Nasal cavity respiratory epithelium epithelial cell of viscerocranial mucosa (primary cell): ENCODE data around the gene RAET1E. TPM values are rescaled to one million over a fixed set of nuclear protein-coding genes. Genes with fewer than 3 reads are reported as not detected.

Source experiments
- total RNA-seq: library from RNA; depleted of rRNA; stranded (reverse); fragments of >200 nt; gene quantifications from 2 replicates; pipeline ENCODE4 v1.2.3, GENCODE V29; 2014

The RAET1E gene, protein sequence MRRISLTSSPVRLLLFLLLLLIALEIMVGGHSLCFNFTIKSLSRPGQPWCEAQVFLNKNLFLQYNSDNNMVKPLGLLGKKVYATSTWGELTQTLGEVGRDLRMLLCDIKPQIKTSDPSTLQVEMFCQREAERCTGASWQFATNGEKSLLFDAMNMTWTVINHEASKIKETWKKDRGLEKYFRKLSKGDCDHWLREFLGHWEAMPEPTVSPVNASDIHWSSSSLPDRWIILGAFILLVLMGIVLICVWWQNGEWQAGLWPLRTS
- total RNA-seq, result 15.0 and 18.5 TPM in 2 replicates

DNA sequence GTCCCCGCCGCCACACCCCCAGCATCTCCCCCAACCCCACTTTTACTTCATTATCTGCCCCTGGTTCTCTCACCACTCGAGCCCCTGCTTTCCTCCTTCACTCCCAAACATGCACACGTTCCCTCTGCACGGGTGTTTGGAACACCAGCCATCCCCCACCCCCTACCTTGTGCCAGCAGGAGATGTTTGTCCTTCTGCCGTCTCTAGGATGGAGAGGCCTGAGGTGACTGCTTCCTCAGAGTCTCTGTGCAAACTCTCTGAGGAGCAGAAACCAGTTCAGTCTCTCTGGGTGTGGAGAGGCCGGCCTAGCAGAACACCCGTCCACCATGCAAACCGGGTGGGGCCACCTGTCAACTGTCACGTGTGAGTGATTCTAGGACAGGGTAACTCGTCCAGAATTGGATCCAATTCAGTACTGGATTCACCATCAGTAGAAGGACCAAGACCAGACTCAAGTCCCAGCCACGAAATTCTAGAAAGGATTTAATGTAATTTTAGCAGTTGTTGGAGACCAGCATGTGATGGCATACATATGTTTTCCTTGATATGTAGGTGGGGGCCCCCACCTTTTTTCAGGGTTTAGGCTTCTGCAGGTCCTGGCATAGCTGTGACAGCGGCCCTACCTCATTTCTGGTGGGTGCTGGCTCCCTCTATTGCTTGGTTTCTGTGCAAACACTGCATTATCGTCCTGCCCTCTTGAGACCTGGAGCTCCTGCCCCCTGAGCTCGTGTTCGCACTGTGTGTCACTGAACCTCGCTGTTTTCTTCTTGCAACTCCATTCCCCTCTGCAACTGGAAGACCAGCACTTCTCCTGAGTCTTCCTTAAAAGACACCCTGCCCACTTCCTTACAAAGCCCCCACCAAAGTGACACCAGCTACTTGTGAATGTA lies at the start of gene RAET1E:
RAET1E (minus strand) TSS at position 259 of the 890 bp plus-strand sequence. CDS start 7,212 bp downstream, outside the sequence.

DNA sequence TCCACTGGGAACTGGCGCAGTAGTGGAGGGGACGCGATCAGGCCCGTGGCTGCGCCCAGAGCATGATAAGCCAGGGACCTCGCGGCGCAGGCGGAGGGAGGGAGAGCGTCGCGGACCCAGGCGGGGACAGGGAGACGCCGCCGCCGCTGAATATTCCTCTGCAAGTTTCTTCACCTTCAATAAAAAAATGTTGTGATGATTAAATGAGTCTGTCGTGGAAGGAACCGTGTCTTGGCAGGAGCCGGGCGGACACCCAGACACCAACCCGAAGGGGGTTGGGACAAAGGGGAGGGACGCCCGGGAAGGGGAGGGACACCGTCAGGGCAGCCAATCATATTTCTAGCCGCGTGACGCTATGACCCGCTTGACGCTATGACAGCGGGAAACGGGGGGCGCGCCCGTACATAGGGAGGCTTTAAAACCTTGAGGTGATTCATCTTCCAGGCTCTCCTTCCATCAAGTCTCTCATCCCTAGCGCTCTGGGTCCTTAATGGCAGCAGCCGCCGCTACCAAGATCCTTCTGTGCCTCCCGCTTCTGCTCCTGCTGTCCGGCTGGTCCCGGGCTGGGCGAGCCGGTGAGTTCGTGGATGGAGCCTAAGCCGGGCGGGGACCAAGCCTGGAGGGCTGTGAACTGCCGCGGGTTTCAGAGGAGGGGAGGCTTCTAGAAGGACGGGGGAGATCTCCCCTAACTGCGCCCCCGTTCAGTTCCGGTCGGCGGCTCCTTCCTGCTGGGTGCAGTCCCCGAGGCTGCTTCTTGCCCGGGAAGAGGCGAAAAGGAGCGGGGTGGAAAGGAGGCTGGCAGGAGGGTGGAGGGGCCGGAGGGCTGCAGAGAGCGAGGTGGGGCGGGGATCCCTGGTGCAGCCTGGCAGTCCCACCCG lies 43.9 kb upstream of the RAET1E start, which contains the start of gene ULBP2:
ULBP2 (plus strand) TSS at position 432 of the 878 bp plus-strand sequence; CDS start at position 491, 59 bp downstream.

DNA sequence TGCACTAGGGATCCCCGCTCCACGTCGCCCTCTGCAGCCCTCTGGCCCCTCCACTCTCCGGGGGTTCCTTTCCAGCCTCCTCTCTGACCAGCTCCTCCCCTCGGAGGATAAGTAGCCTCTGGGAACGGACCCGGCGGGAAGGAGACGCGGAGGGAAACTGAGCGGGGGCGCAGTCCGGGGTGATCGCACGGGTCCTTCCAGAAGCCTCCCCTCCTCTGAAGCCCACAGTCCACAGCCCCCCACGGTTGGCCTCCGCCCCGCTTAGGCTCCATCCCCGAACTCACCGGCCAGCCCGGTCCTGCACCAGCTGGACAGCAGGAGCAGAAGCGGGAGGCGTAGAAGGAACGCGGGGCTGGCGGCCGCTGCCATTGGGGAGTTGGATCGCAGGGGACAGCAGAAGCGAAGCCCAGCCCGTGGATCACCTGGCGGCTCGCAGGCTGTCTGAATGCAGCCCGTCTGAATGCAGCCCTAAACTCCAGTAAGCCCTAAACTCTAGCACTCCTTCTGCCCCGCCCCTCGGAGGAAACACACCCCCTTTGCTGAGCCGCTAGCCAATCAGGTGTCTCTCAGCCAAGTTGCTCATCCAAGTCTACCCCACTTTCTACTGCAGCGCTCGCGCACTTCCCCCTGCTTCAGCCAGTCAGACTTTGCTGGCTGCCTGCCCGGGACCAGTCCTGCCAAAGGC lies 24.9 kb upstream of the RAET1E start, which contains the start of gene RAET1G:
RAET1G (minus strand) TSS at position 480 of the 685 bp plus-strand sequence; CDS start at position 369, 111 bp downstream.

DNA sequence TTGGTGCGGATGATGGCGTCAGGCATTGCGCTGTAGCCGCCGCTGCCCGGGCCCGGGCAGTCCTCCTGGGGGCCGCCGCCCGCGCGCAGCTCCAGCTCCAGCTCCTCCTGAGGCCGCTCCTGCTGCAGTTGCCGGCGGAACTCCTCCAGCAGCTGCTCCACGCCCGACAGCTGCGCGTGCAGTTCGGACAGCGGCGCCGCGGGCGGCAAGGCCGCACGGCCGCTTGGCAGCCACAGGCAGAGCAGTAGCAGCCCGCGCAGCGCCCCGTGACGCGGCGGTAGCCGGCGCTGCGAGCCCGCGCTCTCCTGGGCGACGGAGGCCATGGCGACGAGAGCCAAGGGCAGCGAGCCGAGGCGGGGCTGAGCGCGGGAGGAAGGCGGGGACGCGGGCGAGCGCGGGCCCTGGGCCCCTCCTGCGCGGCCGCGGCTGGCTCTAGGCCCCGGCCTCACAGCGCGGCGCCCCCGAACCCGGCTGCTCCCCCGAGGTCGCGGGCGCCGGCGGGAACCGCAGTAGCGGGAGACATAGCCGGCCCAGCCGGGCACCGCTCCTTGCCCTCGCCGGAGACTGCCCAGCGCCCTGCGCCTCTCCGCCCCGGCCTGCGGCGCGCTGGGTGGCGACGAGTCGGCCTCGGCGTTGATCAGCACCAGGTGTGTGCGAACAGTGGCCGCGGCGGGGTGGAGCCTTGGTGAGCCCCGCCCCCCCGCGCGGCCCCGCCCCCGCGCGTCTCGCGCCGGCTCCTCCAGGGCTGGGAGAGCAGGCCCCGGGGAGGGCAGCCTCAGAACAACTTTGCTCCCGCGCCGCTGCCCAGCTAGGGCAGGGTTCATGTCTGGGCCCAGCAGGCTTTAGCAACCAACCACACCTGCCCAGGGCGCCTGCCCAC lies 34.0 kb downstream of the RAET1E start, which contains the start of gene LRP11:
LRP11 (minus strand) TSS at position 662 of the 880 bp plus-strand sequence; CDS start at position 323, 339 bp downstream.

Other genes starting within 250 kb of the RAET1E start
- 34.5 and 36.8 TPM in 2 replicates for gene KATNA1, start 249.4 kb downstream of the RAET1E start, total RNA-seq
- 10.9 and 18.9 TPM in 2 replicates for gene LATS1, start 180.0 kb downstream of the RAET1E start, total RNA-seq
- 20.5 and 24.8 TPM in 2 replicates for gene NUP43, start 151.6 kb downstream of the RAET1E start, total RNA-seq
- 104 and 127 TPM in 2 replicates for gene PCMT1, start 148.4 kb downstream of the RAET1E start, total RNA-seq
- 167 and 205 TPM in 2 replicates for gene LRP11, start 33.8 kb downstream of the RAET1E start, total RNA-seq
- gene RAET1G, start 25.0 kb upstream of the RAET1E start, total RNA-seq, result 23.8 and 65.6 TPM in 2 replicates
- 8.2 and 10.7 TPM in 2 replicates for gene ULBP2, start 43.9 kb upstream of the RAET1E start, total RNA-seq
- 2.7 and 9.6 TPM in 2 replicates for gene ULBP1, start 65.8 kb upstream of the RAET1E start, total RNA-seq
- gene RAET1L, start 127.4 kb upstream of the RAET1E start, total RNA-seq, result 5.1 and 9.3 TPM in 2 replicates
- 6.5 and 9.8 TPM in 2 replicates for gene ULBP3, start 171.0 kb upstream of the RAET1E start, total RNA-seq
- 63.4 and 70.4 TPM in 2 replicates for gene PPP1R14C, start 244.9 kb upstream of the RAET1E start, total RNA-seq